PC-3 (cell line): ENCODE results near the gene NPAT.

Experiments used
- EZH2phosphoT487 ChIP-seq: fragments of 300-600 bp; sonication (generic); IDR thresholded peaks from 2 replicates; pipeline ENCODE4 v1.6.1; 2018; ENCODE audit warnings: mild to moderate bottlenecking, antibody characterized with exemption, low read length, borderline replicate concordance
- TF ChIP-seq, protein P1 (sequence below): fragments of 300-600 bp; sonication (generic); conservative IDR thresholded peaks from 2 replicates; pipeline ENCODE4 v1.5.1; 2017; ENCODE audit warnings: antibody characterized with exemption, low read depth, mild to moderate bottlenecking, low read length

DNA sequence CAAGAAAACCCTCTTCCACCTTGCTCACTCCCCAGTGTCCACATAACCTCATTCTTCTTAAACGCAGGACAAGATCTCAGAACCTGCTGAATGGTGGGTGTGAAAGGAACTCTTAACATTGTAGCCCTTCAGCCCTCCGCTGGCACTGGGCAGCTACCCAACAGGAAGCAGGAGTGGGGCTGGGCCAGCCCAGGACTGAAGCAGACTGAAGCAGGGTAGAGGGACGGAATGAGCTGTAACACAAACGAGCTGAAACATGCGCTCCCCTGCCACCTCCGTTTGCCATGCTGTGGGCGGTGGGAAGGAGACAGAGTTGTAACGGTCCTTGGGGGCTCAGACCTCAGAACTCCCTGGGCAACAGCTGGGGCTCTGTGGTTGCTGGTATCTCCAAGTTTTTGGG, 23.6 kb downstream of the NPAT start:
- TF ChIP-seq, protein P1, sequence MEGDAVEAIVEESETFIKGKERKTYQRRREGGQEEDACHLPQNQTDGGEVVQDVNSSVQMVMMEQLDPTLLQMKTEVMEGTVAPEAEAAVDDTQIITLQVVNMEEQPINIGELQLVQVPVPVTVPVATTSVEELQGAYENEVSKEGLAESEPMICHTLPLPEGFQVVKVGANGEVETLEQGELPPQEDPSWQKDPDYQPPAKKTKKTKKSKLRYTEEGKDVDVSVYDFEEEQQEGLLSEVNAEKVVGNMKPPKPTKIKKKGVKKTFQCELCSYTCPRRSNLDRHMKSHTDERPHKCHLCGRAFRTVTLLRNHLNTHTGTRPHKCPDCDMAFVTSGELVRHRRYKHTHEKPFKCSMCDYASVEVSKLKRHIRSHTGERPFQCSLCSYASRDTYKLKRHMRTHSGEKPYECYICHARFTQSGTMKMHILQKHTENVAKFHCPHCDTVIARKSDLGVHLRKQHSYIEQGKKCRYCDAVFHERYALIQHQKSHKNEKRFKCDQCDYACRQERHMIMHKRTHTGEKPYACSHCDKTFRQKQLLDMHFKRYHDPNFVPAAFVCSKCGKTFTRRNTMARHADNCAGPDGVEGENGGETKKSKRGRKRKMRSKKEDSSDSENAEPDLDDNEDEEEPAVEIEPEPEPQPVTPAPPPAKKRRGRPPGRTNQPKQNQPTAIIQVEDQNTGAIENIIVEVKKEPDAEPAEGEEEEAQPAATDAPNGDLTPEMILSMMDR = no peak
- no peak for TF ChIP-seq EZH2phosphoT487
